ENCODE data around the gene FAM151B. TPM values are rescaled to one million over a fixed set of nuclear protein-coding genes. Genes with fewer than 3 reads are reported as not detected.
"Not testable (repeated sequence)": the region's sequence is repeated elsewhere in the genome, so short reads cannot be mapped to it uniquely, and the experiment has no call there.

Gene FAM151B
- total RNA-seq, 3 donors from 2014 or later (not counting 1 experiment from before 2014, with no cell fraction given) = 0.21 to 0.45 (median 0.43) TPM

- ATAC-seq = no peak
- H3K27me3 Mint-ChIP-seq (ENCODE audit: low read depth in 2 of 2) = no peaks in the 10 kb centered on the region
- H3K36me3 ChIP-seq (ENCODE audit: control insufficient read depth, insufficient read depth, low read length) = peaks cover 24% of the 10 kb centered on the region
- WGBS (ENCODE audit: insufficient coverage) = 100% methylated on average over 1 of the region's 1 CpG
- no peak overlapping the region for H3K4me3 ChIP-seq (ENCODE audit: low read length)
- DNase-seq = no peak
- intact Hi-C loops (cut with micrococcal nuclease) = no loop called here
- H3K9me3 ChIP-seq (ENCODE audit: control insufficient read depth, insufficient read depth, low read length) = peaks cover 16% of the 10 kb centered on the region
- no peak overlapping the region for H3K4me3 Mint-ChIP-seq
- no peaks in the 10 kb centered on the region for H3K4me1 Mint-ChIP-seq
- no peak overlapping the region for H3K27ac Mint-ChIP-seq
- no peak overlapping the region for H3K27ac ChIP-seq (ENCODE audit: low read length)
- H3K9me3 Mint-ChIP-seq = peaks cover 7 to 8% of the 10 kb centered on the region in 2 donors
- no peaks in the 10 kb centered on the region for H3K4me1 ChIP-seq (ENCODE audit: control insufficient read depth, insufficient read depth, low read length)
- TF ChIP-seq CTCF (IDR thresholded peaks at IDR 0.05) = no peak
- H3K36me3 Mint-ChIP-seq = peaks cover 59% of the 10 kb centered on the region
- H3K27me3 ChIP-seq (ENCODE audit: control insufficient read depth, insufficient read depth, low read length) = no peaks in the 10 kb centered on the region
These were observed 19.8 kb upstream of the FAM151B start for GRCh38 chr5:80468131-80468530.

DNA sequence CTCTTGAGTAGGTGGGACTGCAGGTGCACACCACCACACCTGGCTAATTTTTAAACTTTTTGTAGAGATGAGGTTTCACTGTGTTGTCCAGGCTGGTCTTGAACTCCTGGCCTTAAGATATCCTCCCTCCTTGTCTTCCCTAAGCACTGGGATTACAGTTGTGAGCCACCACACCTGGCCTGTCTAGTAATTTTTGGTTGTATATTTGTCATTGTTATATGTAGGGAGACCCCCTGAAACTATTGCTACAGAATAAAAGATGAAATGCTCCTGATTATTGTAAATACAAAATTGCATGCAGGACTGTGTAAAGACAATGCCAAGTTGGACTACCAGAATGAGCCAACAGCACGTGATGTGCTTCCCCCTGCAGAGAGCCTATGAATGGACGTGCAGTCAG, 17.3 kb upstream of the FAM151B start:
- H3K27me3 ChIP-seq (ENCODE audit: control insufficient read depth, insufficient read depth, low read length); H3K4me3 ChIP-seq (ENCODE audit: low read length); DNase-seq; intact Hi-C loops (cut with micrococcal nuclease); H3K4me1 ChIP-seq (ENCODE audit: control insufficient read depth, insufficient read depth, low read length); H3K27ac Mint-ChIP-seq; H3K27ac ChIP-seq (ENCODE audit: low read length); H3K4me3 Mint-ChIP-seq; H3K27me3 Mint-ChIP-seq (ENCODE audit: low read depth in 2 of 2); H3K4me1 Mint-ChIP-seq; ATAC-seq; H3K9me3 Mint-ChIP-seq: not testable (repeated sequence)
- Histone ChIP-seq H3K36me3 (ENCODE audit: control insufficient read depth, insufficient read depth, low read length) (peaks cover 42% of the 10 kb centered on the region), H3K9me3 (ENCODE audit: control insufficient read depth, insufficient read depth, low read length) (peaks cover 13% of the 10 kb centered on the region)
- H3K36me3 Mint-ChIP-seq = peaks cover 45% of the 10 kb centered on the region
- WGBS (ENCODE audit: insufficient coverage) = no CpG with 5 or more reads among the region's 2 CpGs

DNA sequence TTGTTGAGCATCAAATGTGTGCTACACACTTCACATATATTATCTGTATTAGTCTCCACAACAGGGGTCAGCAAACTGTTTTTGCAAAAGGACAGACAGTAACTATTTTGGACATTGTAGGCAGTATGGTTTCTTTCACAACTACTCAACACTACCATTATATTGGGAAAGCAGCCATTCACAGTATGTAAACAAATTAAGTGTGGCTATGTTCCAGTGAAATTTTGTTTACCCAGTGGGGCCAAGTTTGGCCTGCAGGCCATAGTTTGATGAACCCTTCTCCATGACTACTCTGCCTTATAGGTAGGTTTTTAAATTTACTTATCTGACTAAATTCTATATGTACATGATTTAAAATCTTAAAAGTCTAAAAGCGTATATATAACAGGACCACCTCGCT, 13.0 kb upstream of the FAM151B start:
- no peak overlapping the region for H3K27ac ChIP-seq (ENCODE audit: low read length)
- H3K9me3 ChIP-seq (ENCODE audit: control insufficient read depth, insufficient read depth, low read length) = peaks cover 9% of the 10 kb centered on the region
- Mint-ChIP-seq H3K27ac (no peak overlapping the region), H3K9me3 (peaks cover 4 to 5% of the 10 kb centered on the region in 2 donors), H3K4me1 (no peaks in the 10 kb centered on the region), H3K4me3 (no peak overlapping the region), H3K27me3 (ENCODE audit: low read depth in 2 of 2) (no peaks in the 10 kb centered on the region), H3K36me3 (peaks cover 28% of the 10 kb centered on the region)
- TF ChIP-seq CTCF (IDR thresholded peaks at IDR 0.05) = no peak
- H3K4me1 ChIP-seq (ENCODE audit: control insufficient read depth, insufficient read depth, low read length) = no peaks in the 10 kb centered on the region
- no peak for DNase-seq
- H3K4me3 ChIP-seq (ENCODE audit: low read length) = no peak overlapping the region
- intact Hi-C loops (cut with micrococcal nuclease) = no loop called here
- peaks cover 40% of the 10 kb centered on the region for H3K36me3 ChIP-seq (ENCODE audit: control insufficient read depth, insufficient read depth, low read length)
- H3K27me3 ChIP-seq (ENCODE audit: control insufficient read depth, insufficient read depth, low read length) = no peaks in the 10 kb centered on the region
- no peak for ATAC-seq
- 100% methylated on average over 1 of the region's 2 CpGs for WGBS (ENCODE audit: insufficient coverage)

DNA sequence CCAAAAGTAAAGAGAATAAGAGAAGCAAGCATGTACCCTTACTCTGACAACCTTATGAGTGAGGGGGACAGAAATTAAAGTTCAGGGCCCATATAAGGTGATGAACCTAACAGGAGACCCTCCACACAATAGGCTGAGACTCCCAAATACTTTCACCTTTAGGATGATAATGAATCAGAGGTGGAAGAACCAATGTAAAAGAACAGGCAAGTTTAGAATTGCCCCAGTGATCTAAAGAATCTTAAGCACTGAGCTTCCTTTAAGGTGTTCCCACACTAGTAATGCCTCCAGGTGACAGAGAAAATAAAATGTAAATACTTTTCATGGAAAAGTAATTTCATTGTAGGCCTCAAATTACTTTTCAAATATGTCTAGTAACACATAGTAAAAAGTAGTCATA, 8.2 kb upstream of the FAM151B start:
- ATAC-seq (no peak), DNase-seq (no peak)
- Mint-ChIP-seq H3K9me3 (peaks cover 5 to 8% of the 10 kb centered on the region in 2 donors), H3K36me3 (peaks cover 18% of the 10 kb centered on the region), H3K4me3 (no peak overlapping the region), H3K4me1 (no peaks in the 10 kb centered on the region), H3K27ac (no peak overlapping the region), H3K27me3 (ENCODE audit: low read depth in 2 of 2) (no peaks in the 10 kb centered on the region)
- H3K4me1 ChIP-seq (ENCODE audit: control insufficient read depth, insufficient read depth, low read length) = no peaks in the 10 kb centered on the region
- intact Hi-C loops (cut with micrococcal nuclease) = loop anchor here (5.0 kb wide), 1 partner anchor 193 kb away; no protein-coding TSS in a partner anchor
- H3K27ac ChIP-seq (ENCODE audit: low read length) = no peak overlapping the region
- H3K9me3 ChIP-seq (ENCODE audit: control insufficient read depth, insufficient read depth, low read length) = peaks cover 11% of the 10 kb centered on the region
- H3K4me3 ChIP-seq (ENCODE audit: low read length) = no peak overlapping the region
- H3K27me3 ChIP-seq (ENCODE audit: control insufficient read depth, insufficient read depth, low read length) = no peaks in the 10 kb centered on the region
- peaks cover 18% of the 10 kb centered on the region for H3K36me3 ChIP-seq (ENCODE audit: control insufficient read depth, insufficient read depth, low read length)
- no peak for TF ChIP-seq CTCF (IDR thresholded peaks at IDR 0.05)

Measured in natural killer cell (primary cell).